ENCODE results near the gene SCIMP. TPM values are rescaled to one million over a fixed set of nuclear protein-coding genes. Genes with fewer than 3 reads are reported as not detected.

Gene SCIMP
- total and polyA plus RNA-seq, 9 donors, result 0.45 to 8.3 (median 1.3) TPM

DNA sequence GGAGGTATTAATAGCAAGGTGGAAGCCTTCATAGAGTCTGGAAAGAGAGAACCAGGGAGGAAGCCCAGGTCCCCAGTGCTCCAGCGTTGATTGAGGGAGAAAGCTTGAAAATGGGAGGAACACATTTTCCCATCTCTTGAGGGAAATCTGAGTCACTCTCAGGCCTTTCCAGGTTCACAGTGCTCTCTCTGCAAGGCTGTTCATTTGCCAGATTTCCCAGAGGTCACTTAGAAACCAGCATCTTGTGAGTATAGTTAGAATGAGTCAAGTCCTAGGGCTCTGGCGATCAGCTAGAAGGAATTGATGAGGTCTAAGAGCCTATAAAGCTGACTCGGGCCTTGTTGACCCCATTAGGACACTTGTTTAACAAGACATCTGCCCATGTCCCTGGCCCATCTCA is 25.3 kb downstream of the SCIMP start:
- intact Hi-C loops (cut with DNase I), result no loop called here
- no peak overlapping the region for H3K4me3 ChIP-seq
- peaks cover 1% of the 10 kb centered on the region for H3K4me1 ChIP-seq (ENCODE audit: insufficient read depth)
- H3K9me3 ChIP-seq, result no peaks in the 10 kb centered on the region
- DNase-seq, result no peak
- no peak overlapping the region for H3K27ac ChIP-seq
- no peaks in the 10 kb centered on the region for H3K27me3 ChIP-seq
- H3K36me3 ChIP-seq, result no peaks in the 10 kb centered on the region
- 83 to 91% (median 86%) methylated on average over 3 of the region's 3 CpGs for WGBS, 3 donors
- TF ChIP-seq, protein P1, sequence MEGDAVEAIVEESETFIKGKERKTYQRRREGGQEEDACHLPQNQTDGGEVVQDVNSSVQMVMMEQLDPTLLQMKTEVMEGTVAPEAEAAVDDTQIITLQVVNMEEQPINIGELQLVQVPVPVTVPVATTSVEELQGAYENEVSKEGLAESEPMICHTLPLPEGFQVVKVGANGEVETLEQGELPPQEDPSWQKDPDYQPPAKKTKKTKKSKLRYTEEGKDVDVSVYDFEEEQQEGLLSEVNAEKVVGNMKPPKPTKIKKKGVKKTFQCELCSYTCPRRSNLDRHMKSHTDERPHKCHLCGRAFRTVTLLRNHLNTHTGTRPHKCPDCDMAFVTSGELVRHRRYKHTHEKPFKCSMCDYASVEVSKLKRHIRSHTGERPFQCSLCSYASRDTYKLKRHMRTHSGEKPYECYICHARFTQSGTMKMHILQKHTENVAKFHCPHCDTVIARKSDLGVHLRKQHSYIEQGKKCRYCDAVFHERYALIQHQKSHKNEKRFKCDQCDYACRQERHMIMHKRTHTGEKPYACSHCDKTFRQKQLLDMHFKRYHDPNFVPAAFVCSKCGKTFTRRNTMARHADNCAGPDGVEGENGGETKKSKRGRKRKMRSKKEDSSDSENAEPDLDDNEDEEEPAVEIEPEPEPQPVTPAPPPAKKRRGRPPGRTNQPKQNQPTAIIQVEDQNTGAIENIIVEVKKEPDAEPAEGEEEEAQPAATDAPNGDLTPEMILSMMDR (IDR thresholded peaks at IDR 0.05), result no peak
- TF ChIP-seq EP300 (IDR thresholded peaks at IDR 0.05) (no peak), POLR2A (IDR thresholded peaks at IDR 0.05) (no peak)

DNA sequence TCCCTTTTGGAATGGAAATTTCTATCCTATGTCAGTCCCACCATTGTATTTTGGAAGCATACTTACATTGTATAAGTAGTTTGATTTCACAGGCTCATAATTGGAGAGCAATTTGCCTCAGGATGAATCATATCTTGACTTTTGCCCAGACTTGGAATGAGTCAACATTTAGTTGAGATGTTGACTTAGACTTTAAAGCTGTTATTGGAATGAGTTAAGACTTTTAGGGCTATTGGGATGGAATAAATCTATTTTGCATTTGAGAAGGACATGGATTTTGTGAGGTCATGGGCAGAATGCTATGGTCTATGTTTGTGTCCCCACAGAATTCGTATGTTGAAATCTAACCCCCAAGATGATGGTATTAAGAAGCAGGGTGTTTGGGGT is 30.8 kb downstream of the SCIMP start:
- H3K36me3 ChIP-seq, result no peaks in the 10 kb centered on the region
- no peaks in the 10 kb centered on the region for H3K27me3 ChIP-seq
- no peak overlapping the region for H3K4me3 ChIP-seq
- H3K4me1 ChIP-seq (ENCODE audit: insufficient read depth), result peaks cover 2% of the 10 kb centered on the region
- TF ChIP-seq EP300 (IDR thresholded peaks at IDR 0.05), result no peak
- TF ChIP-seq POLR2A (IDR thresholded peaks at IDR 0.05), result no peak
- TF ChIP-seq, protein P1 (IDR thresholded peaks at IDR 0.05), result no peak
- H3K9me3 ChIP-seq, result no peaks in the 10 kb centered on the region
- no peak overlapping the region for H3K27ac ChIP-seq
- intact Hi-C loops (cut with DNase I), result no loop called here
- no peak for DNase-seq
- WGBS, 3 donors, result 94 to 97% (median 96%) methylated on average over 1 of the region's 1 CpG

DNA sequence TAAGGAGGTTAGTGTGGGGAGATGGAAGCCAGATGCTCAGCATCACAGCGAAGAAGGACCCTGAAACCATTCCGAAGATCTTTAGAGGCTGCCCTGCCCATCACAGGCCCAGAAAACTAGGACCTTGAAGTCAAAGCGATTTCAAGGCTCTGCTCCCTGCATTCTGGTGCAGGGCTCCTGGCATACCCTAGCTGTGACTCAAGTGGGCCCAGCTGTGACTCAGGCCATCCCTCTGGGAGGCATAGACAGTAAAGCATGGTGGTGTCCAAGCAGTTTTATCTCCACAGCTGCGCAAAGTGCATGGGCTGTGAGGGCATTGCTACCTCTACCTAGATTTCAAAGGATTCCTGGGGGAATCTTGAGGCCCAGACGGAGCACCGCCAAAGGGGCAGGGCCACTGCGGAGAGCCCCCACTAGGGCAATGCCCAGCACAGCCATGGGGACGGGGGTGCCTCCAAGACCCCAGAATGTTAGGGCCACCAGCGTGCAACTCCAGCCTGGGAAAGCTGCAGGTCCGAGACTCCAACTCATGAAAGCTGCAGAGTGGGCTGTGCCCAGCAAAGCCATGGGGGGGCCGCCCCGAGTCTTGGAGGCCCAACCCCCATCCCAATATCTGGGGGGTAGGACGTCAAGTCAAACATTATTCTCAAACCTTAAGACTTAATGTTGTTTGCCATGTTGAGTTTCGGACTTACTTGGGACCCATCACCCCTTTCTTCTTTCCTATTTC is 31.3 kb downstream of the SCIMP start:
- TF ChIP-seq EP300 (IDR thresholded peaks at IDR 0.05) (no peak), POLR2A (IDR thresholded peaks at IDR 0.05) (no peak)
- TF ChIP-seq, protein P1 (IDR thresholded peaks at IDR 0.05), result no peak
- intact Hi-C loops (cut with DNase I), result no loop called here
- peaks cover 2% of the 10 kb centered on the region for H3K4me1 ChIP-seq (ENCODE audit: insufficient read depth)
- no peak overlapping the region for H3K4me3 ChIP-seq
- no peak for DNase-seq
- H3K27me3 ChIP-seq, result no peaks in the 10 kb centered on the region
- no peaks in the 10 kb centered on the region for H3K36me3 ChIP-seq
- 92 to 95% (median 92%) methylated on average over 14 of the region's 14 CpGs for WGBS, 3 donors
- H3K27ac ChIP-seq, result no peak overlapping the region
- H3K9me3 ChIP-seq, result no peaks in the 10 kb centered on the region

DNA sequence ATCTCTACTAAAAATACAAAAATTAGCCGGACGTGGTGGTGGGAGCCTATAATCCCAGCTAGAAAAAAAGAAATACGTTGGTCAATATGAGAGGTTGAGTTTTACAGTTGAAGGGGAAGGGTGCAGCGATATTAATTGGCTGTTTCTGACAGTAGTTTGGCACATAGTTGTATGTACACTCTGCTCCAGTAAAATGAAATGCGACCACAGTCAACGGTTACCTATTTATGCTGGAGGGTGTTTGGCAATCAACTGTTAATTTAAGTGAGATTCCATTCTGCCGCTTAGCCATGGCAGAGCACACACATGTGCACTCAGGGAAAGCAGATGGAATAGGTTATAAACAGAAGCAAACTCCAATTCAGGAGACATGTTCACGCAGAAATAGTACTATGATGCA is 33.6 kb downstream of the SCIMP start:
- Histone ChIP-seq H3K36me3 (no peaks in the 10 kb centered on the region), H3K4me1 (ENCODE audit: insufficient read depth) (peaks cover 4% of the 10 kb centered on the region), H3K9me3 (no peaks in the 10 kb centered on the region), H3K27me3 (no peaks in the 10 kb centered on the region), H3K4me3 (no peak overlapping the region), H3K27ac (no peak overlapping the region)
- no peak for DNase-seq
- 93 to 95% (median 93%) methylated on average over 8 of the region's 8 CpGs for WGBS, 3 donors
- intact Hi-C loops (cut with DNase I), result no loop called here
- TF ChIP-seq, protein P1 (IDR thresholded peaks at IDR 0.05), result no peak
- TF ChIP-seq POLR2A (IDR thresholded peaks at IDR 0.05) (no peak), EP300 (IDR thresholded peaks at IDR 0.05) (no peak)

All from ovary (tissue), 9 donors.